Adrenal gland (tissue), 5 donors: ENCODE measurements around the gene TRIOBP.

Experiments used
- CTCF ChIP-seq, 6 experiments: fragments of 450-650 bp in 4 of 6; fragments of 200-600 bp in 2 of 6; sonication (generic) in 1 of 6; IDR thresholded peaks; 1 replicate in 5 of 6; 2 replicates in 1 of 6; pipeline versions ENCODE4 v1.5.1 to v1.8.0; 2016 to 2021; ENCODE audit warnings: antibody characterized with exemption in 6 of 6, mild to moderate bottlenecking in 2 of 6, moderate library complexity in 1 of 6
- POLR2A ChIP-seq, 2 donors: fragments of 450-650 bp; IDR thresholded peaks; one replicate each; pipeline ENCODE4 v1.6.1; 2017; ENCODE audit warnings: antibody characterized with exemption in 2 of 2, mild to moderate bottlenecking in 2 of 2, moderate library complexity in 1 of 2
- donor health status: DM: no; HTN: no; CAD: no.

DNA sequence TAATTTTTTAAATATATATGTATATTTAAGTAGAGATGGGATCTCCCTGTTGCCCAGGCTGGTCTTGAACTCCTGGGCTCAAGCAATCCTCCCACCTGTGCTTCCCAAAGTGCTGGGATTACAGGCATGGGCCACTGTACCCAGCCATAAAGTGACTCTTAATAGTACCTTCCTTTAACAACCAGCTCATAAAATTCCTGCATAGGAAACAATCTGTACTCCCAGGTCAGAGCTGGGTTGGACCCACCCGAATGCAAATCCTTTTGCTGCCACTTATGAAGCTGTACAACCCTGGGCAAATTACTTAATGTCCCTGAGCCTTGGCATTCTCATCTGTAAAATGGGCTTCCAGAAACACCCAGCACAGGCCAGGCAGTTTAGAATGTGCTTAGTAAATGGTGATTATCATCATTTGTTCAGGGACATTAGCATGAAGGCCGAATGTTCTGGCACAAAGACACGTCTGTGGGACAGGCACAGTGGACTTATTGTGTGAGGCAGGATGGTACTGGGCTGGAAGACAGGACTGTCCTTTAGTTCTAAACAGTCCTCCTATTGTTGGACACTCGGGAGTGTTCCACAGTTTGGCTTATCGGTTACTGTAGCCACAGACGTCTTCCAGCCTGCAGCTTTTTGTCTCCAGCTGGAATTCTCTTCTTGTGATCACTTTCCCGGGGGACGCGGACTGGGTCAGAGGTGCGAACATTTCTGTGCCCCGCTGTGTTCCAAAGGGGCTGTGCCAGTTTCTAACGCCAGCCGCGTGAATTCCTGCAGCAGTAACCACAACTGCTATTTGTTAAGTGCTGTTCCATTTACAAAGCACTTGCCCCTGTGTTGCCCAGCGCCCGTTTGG lies 32.4 kb upstream of the TRIOBP start:
- TF ChIP-seq POLR2A (IDR thresholded peaks at IDR 0.05) (no peak), CTCF (IDR thresholded peaks at IDR 0.05) (no peak)
